T47D (cell line): ENCODE measurements around the gene SPSB3.

ENCODE experiments used
- DNase-seq, 2 experiments: peaks; one replicate each; pipeline versions ENCODE4 v3.0.0 to v3.0.0-alpha.2; 2011 to 2012; ENCODE audit warnings: low read depth in 1 of 2, low spot score in 1 of 2
- JUND ChIP-seq: IDR thresholded peaks from 2 replicates; pipeline ENCODE4 v1.6.1; 2012; ENCODE audit warnings: low read depth
- in situ Hi-C: cut with HindIII; loops from 2 replicates; pipeline ENCODE4 v1.10.0; 2016; ENCODE audit warnings: low sequenced_read_pairs, low pct_unique_long_range_greater_than_20kb

SPSB3 gene

DNA sequence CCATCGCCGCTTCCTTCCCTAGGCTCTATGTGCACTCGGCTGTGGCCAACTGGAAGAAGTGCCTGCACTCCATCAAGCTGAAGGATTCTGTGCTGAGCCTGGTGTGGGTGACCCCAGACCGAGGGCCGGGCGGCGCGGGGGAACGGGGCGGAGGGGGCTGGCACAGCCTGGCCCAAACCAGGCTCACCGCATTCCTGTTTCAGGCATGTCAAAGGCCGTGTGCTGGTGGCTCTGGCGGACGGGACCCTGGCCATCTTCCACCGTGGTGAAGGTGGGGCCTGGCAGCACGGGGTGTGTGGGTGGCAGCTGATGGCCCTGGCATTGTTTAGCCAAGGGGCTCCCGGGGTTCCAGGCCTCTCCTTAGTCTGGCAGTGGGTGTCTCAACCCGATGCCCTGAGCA is 15.7 kb downstream of the SPSB3 start:
- no peak for DNase-seq
- TF ChIP-seq JUND = no peak
- in situ Hi-C loops = no loop called here

DNA sequence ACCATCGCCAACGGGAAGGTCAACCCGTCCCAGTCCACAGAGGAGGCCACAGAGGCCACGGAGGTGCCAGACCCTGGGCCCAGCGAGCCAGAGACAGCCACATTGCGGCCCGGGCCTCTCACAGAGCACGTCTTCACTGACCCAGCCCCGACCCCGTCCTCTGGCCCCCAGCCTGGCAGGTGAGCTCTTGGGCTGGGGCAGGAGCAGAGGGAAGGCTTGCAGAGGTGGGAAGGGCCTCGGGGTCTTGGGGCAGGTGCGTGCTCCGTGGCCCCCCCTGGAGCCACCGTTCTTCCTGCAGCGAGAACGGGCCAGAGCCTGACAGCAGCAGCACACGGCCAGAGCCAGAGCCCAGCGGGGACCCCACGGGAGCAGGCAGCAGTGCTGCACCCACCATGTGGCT is 16.1 kb downstream of the SPSB3 start:
- DNase-seq = no peak
- in situ Hi-C loops = no loop called here
- no peak for TF ChIP-seq JUND

DNA sequence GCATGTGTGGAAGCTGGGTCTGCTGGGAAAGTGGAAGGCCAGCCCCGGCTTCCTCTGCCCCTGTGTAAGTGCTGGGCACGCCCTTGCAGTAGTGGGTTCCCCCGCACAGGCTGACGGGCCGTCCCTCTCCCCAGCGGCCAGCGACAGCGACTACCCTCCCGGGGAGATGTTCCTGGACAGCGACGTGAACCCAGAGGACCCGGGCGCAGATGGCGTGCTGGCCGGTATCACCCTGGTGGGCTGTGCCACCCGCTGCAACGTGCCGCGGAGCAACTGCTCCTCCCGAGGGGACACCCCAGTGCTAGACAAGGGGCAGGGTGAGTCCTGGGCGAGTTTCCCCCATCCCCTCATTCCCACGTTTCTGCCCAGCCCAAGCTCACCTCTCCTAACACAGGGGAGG is 16.5 kb downstream of the SPSB3 start:
- no peak for TF ChIP-seq JUND
- no peak for DNase-seq

DNA sequence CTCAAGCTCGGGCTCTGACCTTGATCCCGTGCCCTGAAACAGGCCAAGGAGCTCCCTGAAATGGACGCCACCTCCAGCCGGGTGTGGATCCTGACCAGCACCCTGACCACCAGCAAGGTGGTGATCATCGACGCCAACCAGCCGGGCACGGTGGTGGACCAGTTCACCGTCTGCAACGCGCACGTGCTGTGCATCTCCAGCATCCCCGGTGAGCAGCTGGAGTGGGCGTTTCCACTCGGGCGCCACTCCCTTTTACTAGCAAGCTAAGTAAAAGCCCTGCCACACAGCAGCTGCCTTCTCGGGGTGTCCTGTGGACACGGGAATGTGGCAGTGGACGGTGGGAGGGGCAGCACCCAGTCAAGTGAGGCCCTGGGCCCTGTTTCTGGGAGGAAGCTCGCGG is 17.4 kb downstream of the SPSB3 start:
- TF ChIP-seq JUND = no peak
- in situ Hi-C loops = no loop called here
- DNase-seq = no peak

More for the DNA sequence above, 16.5 kb downstream of the SPSB3 start:
- in situ Hi-C loops = no loop called here

DNA sequence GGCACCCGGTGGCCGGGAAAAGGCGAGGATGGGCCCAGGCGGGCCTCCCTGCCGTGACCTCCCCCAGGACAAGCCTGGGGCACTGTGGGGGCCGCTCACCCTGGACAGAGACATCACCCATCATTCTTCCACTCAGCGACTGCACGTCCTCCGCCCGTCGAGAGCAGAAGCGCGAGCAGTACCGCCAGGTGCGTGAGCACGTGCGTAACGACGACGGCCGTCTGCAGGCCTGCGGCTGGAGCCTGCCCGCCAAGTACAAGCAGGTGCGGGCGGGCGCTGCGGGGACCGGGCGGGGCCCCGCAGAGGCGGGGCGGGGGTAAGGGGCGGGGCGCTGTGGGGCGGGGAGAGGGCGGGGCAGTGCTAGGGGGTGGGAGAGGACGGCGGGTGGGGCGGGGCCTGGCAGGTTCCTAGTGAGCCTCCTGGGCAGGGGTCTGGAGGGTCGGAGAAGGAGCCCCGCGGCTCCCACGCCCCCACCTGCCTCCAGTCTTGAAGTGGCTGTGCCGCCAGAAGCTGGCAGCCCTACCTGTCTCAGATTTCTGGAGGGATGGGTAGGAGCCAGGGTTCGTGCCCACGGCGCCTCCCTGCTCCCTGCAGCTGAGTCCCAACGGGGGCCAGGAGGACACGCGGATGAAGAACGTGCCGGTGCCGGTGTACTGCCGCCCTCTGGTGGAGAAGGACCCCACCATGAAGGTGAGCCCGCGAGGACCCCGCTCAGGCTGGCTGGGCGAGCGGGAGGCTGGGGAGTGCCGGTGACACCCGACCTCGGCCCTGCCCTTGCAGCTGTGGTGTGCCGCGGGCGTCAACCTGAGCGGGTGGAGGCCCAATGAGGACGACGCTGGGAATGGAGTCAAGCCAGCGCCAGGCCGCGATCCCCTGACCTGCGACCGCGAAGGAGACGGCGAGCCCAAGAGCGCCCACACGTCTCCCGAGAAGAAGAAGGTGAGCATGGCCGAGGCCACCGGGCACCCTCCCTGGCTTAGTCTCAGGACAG is 18.6 kb downstream of the SPSB3 start:
- no peak for DNase-seq
- in situ Hi-C loops = no loop called here
- no peak for TF ChIP-seq JUND

DNA sequence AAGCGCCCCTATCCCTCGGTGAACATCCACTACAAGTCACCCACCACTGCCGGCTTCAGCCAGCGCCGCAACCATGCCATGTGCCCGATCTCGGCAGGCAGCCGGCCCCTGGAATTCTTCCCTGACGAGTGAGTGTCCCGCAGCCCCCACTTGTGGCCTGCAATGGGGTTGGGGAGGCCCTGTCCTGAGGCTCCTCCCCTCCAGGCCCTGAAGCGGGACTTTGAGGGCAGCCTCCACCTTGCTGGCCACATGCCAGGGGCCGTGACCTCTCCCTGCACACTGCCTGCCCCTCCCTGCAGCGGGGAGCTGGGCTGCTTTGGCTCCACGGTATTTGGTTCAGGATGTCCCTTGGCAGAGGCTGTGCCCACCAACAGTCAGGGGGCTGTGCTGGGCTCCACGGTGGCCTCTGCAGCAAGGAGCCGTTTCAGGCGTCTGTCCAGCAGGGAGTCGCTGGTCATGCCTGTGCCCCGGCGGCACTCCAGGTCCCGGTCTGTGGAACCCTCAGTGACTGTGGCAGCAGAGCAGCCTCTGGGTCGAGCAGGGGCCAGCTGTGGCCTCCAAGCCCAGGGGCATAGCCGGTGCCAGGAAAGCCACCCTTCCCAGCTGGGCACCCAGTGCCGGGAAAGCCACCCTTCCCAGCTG is 19.4 kb downstream of the SPSB3 start:
- TF ChIP-seq JUND = no peak
- in situ Hi-C loops = no loop called here
- no peak for DNase-seq

DNA sequence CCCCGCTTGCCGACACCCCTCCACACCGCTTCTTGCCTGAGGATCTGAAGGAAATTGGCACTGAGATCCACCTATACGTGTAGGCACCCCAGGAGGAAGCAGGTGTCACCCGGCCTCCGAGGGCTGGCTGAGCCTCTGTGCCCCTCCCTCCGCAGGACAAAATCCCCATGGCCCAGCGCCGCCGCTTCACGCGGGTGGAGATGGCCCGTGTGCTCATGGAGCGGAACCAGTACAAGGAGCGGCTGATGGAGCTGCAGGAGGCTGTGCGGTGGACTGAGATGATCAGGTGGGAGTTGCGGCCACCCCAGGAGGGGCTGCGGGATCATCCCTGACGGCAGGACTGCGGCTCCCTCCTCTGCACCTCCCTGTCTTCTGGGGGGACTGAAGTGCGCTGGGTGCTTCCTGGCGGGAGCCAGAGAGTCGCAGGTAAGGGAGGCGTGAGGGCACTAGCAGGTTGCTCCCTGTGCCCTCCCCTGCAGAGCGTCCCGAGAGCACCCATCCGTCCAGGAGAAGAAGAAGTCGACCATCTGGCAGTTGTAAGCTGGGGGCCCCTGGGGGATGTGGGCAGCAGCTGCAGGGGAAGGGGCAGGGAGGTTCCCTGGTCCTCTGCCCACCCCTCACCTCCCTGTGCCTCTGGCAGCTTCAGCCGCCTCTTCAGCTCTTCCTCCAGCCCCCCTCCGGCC is 20.0 kb downstream of the SPSB3 start:
- DNase-seq = no peak
- in situ Hi-C loops = no loop called here
- no peak for TF ChIP-seq JUND

DNA sequence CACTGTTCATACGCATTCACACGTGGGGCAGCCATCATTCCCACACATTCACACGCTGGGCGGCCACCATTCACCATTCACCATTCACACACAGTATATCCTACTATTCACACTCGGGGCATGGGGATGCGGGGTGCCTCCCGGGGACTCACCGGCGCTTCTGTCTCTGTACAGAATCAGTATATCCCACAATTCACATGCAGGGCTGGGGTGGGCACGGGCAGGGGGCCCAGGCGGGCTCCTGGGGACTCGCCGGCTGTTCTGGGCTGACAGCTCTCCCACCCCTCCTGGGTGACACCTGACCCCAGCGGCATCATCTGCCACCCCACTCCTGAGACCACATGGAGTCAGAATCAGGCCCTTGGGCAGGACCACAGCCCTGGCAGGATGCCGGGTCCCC is 20.6 kb downstream of the SPSB3 start:
- no peak for TF ChIP-seq JUND
- in situ Hi-C loops = no loop called here
- no peak for DNase-seq

DNA sequence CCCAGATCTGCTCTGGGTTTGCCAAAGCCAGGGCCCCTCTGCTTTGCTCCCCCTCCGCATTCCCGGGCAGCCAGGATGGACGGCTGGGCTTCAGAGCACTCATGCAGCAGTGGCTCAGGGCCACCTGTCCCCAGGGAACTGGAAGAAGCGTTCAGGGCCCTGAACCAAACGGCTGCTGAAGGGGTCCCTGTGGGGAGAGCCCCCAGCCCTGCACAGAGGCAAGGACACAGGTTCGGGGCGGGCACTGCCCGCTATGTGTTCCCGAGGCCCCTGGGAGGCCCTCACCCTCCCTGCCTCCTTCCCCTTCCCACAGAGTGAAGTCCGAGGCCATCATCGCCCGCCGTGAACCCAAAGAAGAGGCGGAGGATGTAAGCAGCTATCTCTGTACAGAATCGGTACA is 21.5 kb downstream of the SPSB3 start:
- no peak for DNase-seq
- in situ Hi-C loops = no loop called here

DNA sequence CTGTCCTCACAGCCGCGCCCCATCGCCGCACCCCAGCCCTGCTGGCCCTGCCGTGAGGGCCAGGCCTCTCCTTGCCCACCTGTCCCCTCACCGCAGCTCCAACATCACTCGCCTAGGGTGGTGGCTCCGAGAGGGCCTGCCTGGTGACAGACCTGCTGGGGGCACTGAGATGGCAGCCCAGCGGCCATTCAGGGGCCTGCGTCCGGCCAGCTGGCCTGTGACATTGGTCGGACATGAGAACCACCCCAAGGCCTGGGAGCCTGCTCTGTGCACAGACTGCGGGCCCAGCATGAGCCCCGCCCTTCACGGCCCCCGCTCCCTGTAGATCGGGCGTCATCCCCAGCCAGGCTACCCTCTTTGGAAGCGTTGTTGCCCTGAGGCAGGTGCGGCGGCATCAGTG is 22.9 kb downstream of the SPSB3 start:
- TF ChIP-seq JUND = no peak
- in situ Hi-C loops = no loop called here
- no peak for DNase-seq

More for the DNA sequence above, 21.5 kb downstream of the SPSB3 start:
- no peak for TF ChIP-seq JUND

DNA sequence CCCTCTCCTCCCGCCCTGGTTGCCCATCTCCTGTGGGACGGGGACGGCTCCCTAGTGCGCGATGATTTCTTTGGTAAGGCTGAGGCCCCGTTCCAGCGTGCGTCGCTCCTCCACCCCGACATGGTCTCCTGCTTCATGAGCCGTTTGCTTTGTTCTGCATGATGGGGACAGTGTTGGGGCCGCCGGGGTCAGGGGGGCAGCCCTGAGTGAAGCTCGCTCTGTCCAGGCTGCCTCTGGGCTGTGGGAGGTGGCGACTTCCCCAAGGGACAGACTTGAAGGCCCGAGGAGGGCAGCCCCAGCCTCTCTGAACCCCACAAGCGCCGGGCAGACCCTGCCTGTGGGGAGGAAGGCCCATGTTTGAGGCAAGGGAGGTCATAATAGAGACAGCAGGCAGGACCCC is 23.4 kb downstream of the SPSB3 start:
- no peak for DNase-seq
- no peak for TF ChIP-seq JUND
- in situ Hi-C loops = no loop called here

DNA sequence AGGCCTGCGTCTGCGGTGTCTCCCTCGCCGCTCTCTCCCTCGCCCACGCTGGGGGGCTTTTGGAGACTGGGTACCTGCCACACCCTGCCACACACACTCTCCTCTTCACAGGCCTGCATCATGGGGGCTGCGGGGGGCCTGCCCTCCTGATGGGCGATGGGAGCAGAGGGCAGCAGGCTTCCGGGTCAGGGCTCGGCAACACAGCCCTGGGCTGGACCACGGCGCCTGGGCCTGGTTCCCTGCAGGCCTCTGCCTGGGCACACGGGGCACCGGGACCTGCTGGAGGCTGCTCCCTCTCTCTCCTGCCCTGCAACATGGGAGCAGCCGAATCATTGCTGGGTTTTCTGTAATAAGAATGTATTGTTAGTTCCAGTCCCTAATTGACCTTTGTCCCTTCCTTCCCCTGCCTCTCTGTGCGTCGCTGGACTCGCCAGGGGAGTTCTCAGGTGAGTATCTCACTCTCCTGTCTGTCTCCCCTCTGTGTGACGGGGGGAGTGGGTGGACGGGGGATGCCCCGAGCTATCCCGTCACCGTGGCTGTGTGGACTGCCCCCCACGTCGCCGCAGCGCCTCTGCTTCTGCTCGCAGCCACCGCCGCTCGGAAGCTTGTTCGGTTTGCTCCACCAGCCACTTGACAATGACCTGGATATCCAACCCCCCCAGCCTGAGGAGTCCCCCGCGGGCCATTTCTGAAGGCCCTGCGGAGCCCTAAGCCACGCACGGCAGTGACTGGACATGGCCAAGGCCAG is 24.5 kb downstream of the SPSB3 start:
- in situ Hi-C loops = no loop called here
- DNase-seq = no peak
- no peak for TF ChIP-seq JUND

DNA sequence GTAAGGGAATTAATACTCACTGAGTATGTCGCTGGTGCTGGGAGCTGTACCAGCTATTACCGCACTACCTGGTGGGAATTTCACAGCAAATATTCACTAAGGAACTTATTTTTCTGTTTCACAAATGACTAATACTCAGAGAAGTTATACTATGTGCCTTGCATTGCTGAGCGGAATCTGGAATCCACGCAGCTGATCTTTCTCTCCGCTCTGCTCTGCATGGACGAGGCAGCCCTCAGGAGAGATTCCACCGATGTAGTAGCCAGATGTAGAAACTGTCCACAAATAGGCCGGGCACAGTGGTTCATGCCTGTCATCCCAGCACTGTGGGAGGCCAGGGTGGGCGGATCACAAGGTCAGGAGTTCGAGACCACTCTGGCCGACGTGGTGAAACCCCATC is 28.2 kb downstream of the SPSB3 start:
- in situ Hi-C loops = no loop called here
- no peak for TF ChIP-seq JUND
- DNase-seq = no peak
